GM12878 (cell line): Measurements from ENCODE around the gene SSH3. TPM values are rescaled to one million over a fixed set of nuclear protein-coding genes. Genes with fewer than 3 reads are reported as not detected.

ENCODE experiments used
- CREB1 ChIP-seq: IDR thresholded peaks from 2 replicates; pipeline ENCODE4 v1.6.1; 2012; ENCODE audit warnings: low read depth, mild to moderate bottlenecking, inconsistent platforms
- DPF2 ChIP-seq: fragments of 450-650 bp; IDR thresholded peaks from 2 replicates; pipeline ENCODE4 v1.6.1; 2017; ENCODE audit warnings: mild to moderate bottlenecking
- IKZF2 ChIP-seq, 2 experiments: fragments of 450-650 bp; IDR thresholded peaks; 2 replicates each; pipeline ENCODE4 v1.6.1; 2017; ENCODE audit warnings: mild to moderate bottlenecking in 2 of 2, moderate library complexity in 2 of 2
- MEF2B ChIP-seq: fragments of 450-650 bp; IDR thresholded peaks from 2 replicates; pipeline ENCODE4 v1.6.1; 2018; ENCODE audit warnings: mild to moderate bottlenecking, moderate library complexity; ENCODE audit not compliant: partially characterized antibody, poor library complexity, severe bottlenecking
- PAX5 ChIP-seq: IDR thresholded peaks from 2 replicates; pipeline ENCODE4 v1.6.1; 2011; ENCODE audit warnings: low read depth, low read length, borderline replicate concordance
- RAD51 ChIP-seq: fragments of 450-650 bp; IDR thresholded peaks from 2 replicates; pipeline ENCODE4 v1.6.1; 2016; ENCODE audit warnings: moderate library complexity, mild to moderate bottlenecking, inconsistent platforms
- RFX5 ChIP-seq: IDR thresholded peaks from 2 replicates; pipeline ENCODE4 v1.6.1; 2011; ENCODE audit warnings: low read depth, low read length, improper control_type of control experiment
- TBL1XR1 ChIP-seq: IDR thresholded peaks from 2 replicates; pipeline ENCODE4 v1.6.1; 2012; ENCODE audit warnings: low read depth, low read length, improper control_type of control experiment
- ZBED1 ChIP-seq: IDR thresholded peaks from 2 replicates; pipeline ENCODE4 v1.6.1; 2016; ENCODE audit warnings: borderline replicate concordance
- polyA plus RNA-seq, 11 experiments: library from polyadenylated mRNA; depleted of rRNA in 4 of 11; unstranded in 6 of 11; stranded (reverse) in 5 of 11; fragments of >200 nt; fragmentation: Nextera tagmentation in 4 of 11; fragmentation: Illumina TruSeq in 1 of 11; extraction: Ambion mirVana in 4 of 11; extraction: Trizol in 1 of 11; gene quantifications; 1 replicate in 1 of 11; 2 replicates in 10 of 11; pipeline versions ENCODE4 v1.2.1 to v1.2.3, GENCODE V29; 2011 to 2016; ENCODE audit warnings: inconsistent platforms in 2 of 11, missing spikeins in 2 of 11, low read depth in 1 of 11
- total RNA-seq, 4 experiments: library from RNA; depleted of rRNA in 3 of 4; stranded (reverse); fragments of >200 nt in 3 of 4; fragmentation: Illumina TruSeq in 1 of 4; extraction: Trizol in 1 of 4; gene quantifications; 2 replicates each; pipeline versions ENCODE4 v1.2.1 to v1.2.3, GENCODE V29; 2013 to 2021
- TF ChIP-seq, protein P1 (sequence below): fragments of 150-350 bp; IDR thresholded peaks from 2 replicates; pipeline ENCODE4 v1.6.1; 2016; ENCODE audit warnings: low read depth, low read length
- TF ChIP-seq, protein P2 (sequence below): IDR thresholded peaks from 2 replicates; pipeline ENCODE4 v1.6.1; 2011; ENCODE audit warnings: low read depth, mild to moderate bottlenecking, low read length, moderate library complexity, borderline replicate concordance; ENCODE audit errors: extremely low read depth
- TF ChIP-seq, protein P3 (sequence below): IDR thresholded peaks from 2 replicates; pipeline ENCODE4 v1.6.1; 2012; ENCODE audit warnings: low read depth, low read length, improper control_type of control experiment

The SSH3 gene
- total and polyA plus RNA-seq, 10 of the 15 experiments (the other 5 are each of a cell fraction or from before 2014, with no cell fraction given) = 0.05 to 0.83 (median 0.28) TPM; not detected in 3

DNA sequence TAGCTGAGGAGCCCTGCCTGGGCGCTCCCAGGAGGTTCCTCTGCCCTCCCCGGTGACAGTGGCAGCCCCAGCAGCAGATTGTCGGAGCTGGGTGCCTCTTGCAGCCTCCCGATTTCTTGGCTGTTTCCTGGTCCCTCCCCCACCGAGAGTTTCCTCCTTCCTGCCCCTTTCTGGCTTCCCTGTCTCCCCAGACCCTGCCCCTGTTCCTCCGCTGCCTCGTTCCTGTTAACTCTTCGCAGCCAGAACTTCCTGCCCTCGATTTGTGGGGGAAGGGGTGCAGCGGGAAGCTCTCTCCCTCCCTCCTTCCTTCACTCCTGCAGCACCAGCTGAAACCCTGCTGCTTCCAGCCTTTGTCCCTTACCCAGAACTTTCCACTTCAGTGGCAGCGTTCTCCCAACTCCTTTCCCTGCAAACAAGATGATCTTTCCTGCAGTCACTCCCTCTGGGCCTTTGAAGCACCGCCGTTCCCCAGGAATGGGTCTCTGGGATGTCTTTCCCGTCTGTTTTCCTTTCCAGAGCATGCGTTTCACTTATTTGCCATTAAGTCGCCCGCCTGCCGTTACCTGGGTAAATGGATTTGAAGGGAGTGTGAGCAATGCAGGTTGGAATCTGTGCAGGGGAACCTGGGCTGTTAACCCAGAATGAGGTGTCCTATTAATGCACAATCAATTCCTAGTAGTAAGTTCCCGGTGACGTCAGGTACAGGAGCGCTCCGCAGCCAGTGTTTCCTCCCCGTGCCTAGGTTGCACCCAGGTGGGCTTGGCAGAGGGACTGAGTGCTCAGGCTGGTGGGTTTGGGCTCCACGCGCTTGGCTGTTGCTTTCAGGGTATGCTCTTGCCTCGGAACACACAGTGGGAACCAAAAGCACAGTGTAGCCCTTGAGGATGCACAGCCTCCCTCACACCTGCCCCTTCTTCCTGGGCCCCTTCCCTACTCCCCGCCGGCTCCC is 32.8 kb upstream of the SSH3 start (continued):
- TF ChIP-seq, protein P1, sequence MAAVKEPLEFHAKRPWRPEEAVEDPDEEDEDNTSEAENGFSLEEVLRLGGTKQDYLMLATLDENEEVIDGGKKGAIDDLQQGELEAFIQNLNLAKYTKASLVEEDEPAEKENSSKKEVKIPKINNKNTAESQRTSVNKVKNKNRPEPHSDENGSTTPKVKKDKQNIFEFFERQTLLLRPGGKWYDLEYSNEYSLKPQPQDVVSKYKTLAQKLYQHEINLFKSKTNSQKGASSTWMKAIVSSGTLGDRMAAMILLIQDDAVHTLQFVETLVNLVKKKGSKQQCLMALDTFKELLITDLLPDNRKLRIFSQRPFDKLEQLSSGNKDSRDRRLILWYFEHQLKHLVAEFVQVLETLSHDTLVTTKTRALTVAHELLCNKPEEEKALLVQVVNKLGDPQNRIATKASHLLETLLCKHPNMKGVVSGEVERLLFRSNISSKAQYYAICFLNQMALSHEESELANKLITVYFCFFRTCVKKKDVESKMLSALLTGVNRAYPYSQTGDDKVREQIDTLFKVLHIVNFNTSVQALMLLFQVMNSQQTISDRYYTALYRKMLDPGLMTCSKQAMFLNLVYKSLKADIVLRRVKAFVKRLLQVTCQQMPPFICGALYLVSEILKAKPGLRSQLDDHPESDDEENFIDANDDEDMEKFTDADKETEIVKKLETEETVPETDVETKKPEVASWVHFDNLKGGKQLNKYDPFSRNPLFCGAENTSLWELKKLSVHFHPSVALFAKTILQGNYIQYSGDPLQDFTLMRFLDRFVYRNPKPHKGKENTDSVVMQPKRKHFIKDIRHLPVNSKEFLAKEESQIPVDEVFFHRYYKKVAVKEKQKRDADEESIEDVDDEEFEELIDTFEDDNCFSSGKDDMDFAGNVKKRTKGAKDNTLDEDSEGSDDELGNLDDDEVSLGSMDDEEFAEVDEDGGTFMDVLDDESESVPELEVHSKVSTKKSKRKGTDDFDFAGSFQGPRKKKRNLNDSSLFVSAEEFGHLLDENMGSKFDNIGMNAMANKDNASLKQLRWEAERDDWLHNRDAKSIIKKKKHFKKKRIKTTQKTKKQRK = no peak
- TF ChIP-seq CREB1 (no peak), IKZF2 (IDR thresholded peaks at IDR 0.05) (0 out of 4 replicates have a peak, but pooled peaks of 1 of the 2 experiments have one; percentile 10), ZBED1 (no peak), DPF2 (no peak), RAD51 (no peak), RFX5 (no peak), PAX5 (no peak), MEF2B (no peak), TBL1XR1 (no peak)
- TF ChIP-seq, protein P2, sequence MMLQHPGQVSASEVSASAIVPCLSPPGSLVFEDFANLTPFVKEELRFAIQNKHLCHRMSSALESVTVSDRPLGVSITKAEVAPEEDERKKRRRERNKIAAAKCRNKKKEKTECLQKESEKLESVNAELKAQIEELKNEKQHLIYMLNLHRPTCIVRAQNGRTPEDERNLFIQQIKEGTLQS = no peak
- TF ChIP-seq, protein P3, sequence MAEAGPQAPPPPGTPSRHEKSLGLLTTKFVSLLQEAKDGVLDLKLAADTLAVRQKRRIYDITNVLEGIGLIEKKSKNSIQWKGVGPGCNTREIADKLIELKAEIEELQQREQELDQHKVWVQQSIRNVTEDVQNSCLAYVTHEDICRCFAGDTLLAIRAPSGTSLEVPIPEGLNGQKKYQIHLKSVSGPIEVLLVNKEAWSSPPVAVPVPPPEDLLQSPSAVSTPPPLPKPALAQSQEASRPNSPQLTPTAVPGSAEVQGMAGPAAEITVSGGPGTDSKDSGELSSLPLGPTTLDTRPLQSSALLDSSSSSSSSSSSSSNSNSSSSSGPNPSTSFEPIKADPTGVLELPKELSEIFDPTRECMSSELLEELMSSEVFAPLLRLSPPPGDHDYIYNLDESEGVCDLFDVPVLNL = no peak
